GM12875 (cell line): ENCODE data around the gene GLRA3.
"Not testable (repeated sequence)": the region's sequence is repeated elsewhere in the genome, so short reads cannot be mapped to it uniquely, and the experiment has no call there.

Experiments
- H3K4me3 ChIP-seq: one replicate; pipeline ENCODE4 v1.5.1; 2011; ENCODE audit warnings: low read depth, low read length, control low read depth
- TF ChIP-seq, protein P1 (sequence below): IDR thresholded peaks from 2 replicates; pipeline ENCODE4 v1.5.1; 2011; ENCODE audit warnings: low read depth, mild to moderate bottlenecking, control low read depth, inconsistent platforms, low read length, moderate library complexity, borderline replicate concordance; ENCODE audit not compliant: insufficient read depth

Gene GLRA3

GRCh38 chr4:174702979-174703478 is 126.0 kb downstream of the GLRA3 start:
- TF ChIP-seq, protein P1, sequence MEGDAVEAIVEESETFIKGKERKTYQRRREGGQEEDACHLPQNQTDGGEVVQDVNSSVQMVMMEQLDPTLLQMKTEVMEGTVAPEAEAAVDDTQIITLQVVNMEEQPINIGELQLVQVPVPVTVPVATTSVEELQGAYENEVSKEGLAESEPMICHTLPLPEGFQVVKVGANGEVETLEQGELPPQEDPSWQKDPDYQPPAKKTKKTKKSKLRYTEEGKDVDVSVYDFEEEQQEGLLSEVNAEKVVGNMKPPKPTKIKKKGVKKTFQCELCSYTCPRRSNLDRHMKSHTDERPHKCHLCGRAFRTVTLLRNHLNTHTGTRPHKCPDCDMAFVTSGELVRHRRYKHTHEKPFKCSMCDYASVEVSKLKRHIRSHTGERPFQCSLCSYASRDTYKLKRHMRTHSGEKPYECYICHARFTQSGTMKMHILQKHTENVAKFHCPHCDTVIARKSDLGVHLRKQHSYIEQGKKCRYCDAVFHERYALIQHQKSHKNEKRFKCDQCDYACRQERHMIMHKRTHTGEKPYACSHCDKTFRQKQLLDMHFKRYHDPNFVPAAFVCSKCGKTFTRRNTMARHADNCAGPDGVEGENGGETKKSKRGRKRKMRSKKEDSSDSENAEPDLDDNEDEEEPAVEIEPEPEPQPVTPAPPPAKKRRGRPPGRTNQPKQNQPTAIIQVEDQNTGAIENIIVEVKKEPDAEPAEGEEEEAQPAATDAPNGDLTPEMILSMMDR, result no peak
- no peak overlapping the region for H3K4me3 ChIP-seq

DNA sequence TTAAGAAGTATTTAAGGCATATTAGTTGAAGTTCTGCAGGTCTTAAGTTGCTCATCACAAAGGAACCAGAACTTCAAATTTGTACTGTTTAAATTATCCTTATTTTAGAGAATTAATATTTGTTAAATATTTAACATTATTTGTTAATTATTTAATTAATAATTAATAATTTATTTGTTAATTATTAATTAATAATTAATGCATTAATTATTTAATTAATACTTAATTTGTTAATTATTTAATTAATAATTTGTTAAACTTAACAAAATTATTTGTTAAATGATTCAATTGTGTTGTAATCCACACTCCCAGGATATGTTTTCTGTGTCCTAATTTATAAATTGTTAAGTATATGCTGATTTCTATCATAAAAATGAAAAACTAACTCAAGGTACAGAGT is 129.4 kb downstream of the GLRA3 start:
- TF ChIP-seq, protein P1, result no peak
- H3K4me3 ChIP-seq, result no peak overlapping the region

DNA sequence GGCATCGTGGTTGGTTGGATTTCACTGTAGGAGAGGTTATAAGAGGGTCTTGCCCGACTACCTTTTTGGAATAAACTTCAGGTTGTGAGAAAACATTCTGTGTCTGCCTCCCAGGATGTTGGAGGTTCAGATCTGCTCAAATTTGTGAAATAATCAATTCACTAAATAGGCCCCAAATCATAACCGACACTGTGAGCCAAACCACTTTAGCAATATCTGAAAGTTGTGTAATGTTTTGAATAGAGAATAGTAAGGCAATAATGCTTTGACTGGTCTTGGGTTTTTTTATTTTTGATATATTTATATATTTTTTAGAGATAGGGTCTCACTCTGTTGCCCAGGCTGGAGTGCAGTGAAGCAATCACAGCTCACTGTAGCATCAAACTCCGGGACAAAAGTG is 131.2 kb downstream of the GLRA3 start:
- TF ChIP-seq, protein P1, result no peak
- H3K4me3 ChIP-seq, result no peak overlapping the region

- no peak overlapping the region for H3K4me3 ChIP-seq
These were observed 131.8 kb downstream of the GLRA3 start for GRCh38 chr4:174697202-174697601.

DNA sequence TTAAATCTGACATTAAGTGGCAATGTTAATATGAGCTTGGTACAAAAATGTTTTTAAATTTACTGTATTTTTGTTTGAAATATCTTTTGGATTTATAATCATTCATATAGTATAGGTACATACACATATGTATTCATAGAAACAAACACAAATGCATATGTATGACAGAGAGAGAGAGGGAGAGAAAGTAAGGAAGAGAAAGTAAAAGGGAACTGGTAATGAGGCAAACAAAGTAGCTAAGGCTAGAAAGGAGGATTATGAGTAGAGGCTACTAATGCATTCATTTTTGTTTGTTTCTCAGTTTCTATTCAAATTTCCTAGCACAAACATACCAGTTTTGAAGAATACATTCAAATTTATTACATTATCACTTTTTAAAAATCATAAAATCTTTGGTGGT is 132.4 kb downstream of the GLRA3 start:
- H3K4me3 ChIP-seq, result no peak overlapping the region
- TF ChIP-seq, protein P1, result no peak

More at GRCh38 chr4:174697202-174697601, 131.8 kb downstream of the GLRA3 start:
- TF ChIP-seq, protein P1, result no peak

DNA sequence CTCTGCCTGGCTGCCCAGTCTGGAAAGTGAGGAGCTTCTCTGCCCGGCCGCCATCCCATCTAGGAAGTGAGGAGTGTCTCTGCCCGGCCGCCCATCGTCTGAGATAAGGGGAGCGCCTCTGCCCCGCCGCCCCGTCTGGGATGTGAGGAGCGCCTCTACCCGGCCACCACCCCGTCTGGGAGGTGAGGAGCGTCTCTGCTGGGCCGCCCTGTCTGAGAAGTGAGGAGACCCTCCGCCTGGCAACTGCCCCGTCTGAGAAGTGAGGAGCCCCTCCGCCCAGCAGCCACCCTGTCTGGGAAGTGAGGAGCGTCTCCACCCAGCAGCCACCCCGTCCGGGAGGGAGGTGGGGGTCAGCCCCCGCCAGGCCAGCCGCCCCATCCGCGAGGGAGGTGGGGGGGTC is 137.2 kb downstream of the GLRA3 start:
- not testable (repeated sequence) for H3K4me3 ChIP-seq

DNA sequence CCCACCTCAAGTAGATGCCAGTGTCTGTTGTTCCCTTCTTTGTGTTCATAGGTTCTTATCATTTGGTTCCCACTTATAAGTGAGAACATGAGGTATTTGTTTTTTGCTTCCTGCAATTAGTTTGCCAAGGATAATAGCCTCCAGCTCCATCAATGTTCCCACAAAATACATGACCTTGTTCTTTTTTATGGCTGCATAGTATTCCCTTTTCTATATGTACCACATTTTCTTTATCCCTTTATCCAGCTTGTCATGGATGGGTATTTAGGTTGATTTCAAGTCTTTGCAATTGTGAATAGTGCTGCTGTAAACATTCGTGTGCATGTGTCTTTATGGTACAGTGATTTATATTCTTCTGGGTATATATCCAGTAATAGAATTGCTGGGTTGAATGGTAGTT is 138.4 kb downstream of the GLRA3 start:
- TF ChIP-seq, protein P1, result no peak
- no peak overlapping the region for H3K4me3 ChIP-seq

- TF ChIP-seq, protein P1, result no peak
- no peak overlapping the region for H3K4me3 ChIP-seq
These were observed 139.4 kb downstream of the GLRA3 start for GRCh38 chr4:174689618-174690017.
